Measurements from ENCODE around the gene ZW10.
"Not testable (repeated sequence)": the region's sequence is repeated elsewhere in the genome, so short reads cannot be mapped to it uniquely, and the experiment has no call there.

ZW10 gene

GRCh38 chr11:113705871-113706655 lies 67.4 kb downstream of the ZW10 start, which contains the start of gene TMPRSS5:
TMPRSS5 (minus strand) TSS chr11:113706308; CDS start chr11:113706224, 84 bp downstream.
- no peaks in the 10 kb centered on the region for H3K27me3 ChIP-seq (ENCODE audit: insufficient read depth, low read length, poor library complexity)
- H3K36me3 ChIP-seq (ENCODE audit: insufficient read depth, low read length), result no peaks in the 10 kb centered on the region
- no peak within 1 kb of the TSS for H2AFZ ChIP-seq (ENCODE audit: low read depth, low read length)
- no peak for TF ChIP-seq EZH2 (IDR thresholded peaks at IDR 0.05; ENCODE audit: borderline replicate concordance, low read depth, low read length, severe bottlenecking)
- TF ChIP-seq, protein P1, sequence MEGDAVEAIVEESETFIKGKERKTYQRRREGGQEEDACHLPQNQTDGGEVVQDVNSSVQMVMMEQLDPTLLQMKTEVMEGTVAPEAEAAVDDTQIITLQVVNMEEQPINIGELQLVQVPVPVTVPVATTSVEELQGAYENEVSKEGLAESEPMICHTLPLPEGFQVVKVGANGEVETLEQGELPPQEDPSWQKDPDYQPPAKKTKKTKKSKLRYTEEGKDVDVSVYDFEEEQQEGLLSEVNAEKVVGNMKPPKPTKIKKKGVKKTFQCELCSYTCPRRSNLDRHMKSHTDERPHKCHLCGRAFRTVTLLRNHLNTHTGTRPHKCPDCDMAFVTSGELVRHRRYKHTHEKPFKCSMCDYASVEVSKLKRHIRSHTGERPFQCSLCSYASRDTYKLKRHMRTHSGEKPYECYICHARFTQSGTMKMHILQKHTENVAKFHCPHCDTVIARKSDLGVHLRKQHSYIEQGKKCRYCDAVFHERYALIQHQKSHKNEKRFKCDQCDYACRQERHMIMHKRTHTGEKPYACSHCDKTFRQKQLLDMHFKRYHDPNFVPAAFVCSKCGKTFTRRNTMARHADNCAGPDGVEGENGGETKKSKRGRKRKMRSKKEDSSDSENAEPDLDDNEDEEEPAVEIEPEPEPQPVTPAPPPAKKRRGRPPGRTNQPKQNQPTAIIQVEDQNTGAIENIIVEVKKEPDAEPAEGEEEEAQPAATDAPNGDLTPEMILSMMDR (IDR thresholded peaks at IDR 0.05; ENCODE audit: borderline replicate concordance, extremely low read depth, low read length, poor library complexity, severe bottlenecking), result no peak
- H4K20me1 ChIP-seq (ENCODE audit: insufficient read depth, low read length), result no peaks in the 10 kb centered on the region
- no peaks in the 10 kb centered on the region for H3K4me1 ChIP-seq (ENCODE audit: insufficient read depth, low read length)
- ATAC-seq (ENCODE audit: insufficient read depth, low read depth), result no peak
- peaks cover 3% of the 10 kb centered on the region for H3K9me3 ChIP-seq (ENCODE audit: insufficient read depth, low read length, severe bottlenecking)
- DNase-seq, result no peak
- H3K4me3 ChIP-seq (ENCODE audit: low read depth in 1 of 2, low read length in 2 of 2), result no peak within 1 kb of the TSS
- no peaks in the 10 kb centered on the region for H3K79me2 ChIP-seq (ENCODE audit: insufficient read depth, low read length)
- no peak within 1 kb of the TSS for H3K9ac ChIP-seq (ENCODE audit: low read depth, low read length)
- no peak within 1 kb of the TSS for H3K4me2 ChIP-seq (ENCODE audit: insufficient read depth, low read length)
- H3K27ac ChIP-seq (ENCODE audit: low read length), result no peak within 1 kb of the TSS

GRCh38 chr11:113703551-113703950 lies 69.9 kb downstream of the ZW10 start:
- H3K36me3 ChIP-seq (ENCODE audit: insufficient read depth, low read length); H2AFZ ChIP-seq (ENCODE audit: low read depth, low read length); H3K4me3 ChIP-seq (ENCODE audit: low read depth in 1 of 2, low read length in 2 of 2); H4K20me1 ChIP-seq (ENCODE audit: insufficient read depth, low read length); H3K4me2 ChIP-seq (ENCODE audit: insufficient read depth, low read length); H3K9ac ChIP-seq (ENCODE audit: low read depth, low read length); H3K27ac ChIP-seq (ENCODE audit: low read length); H3K4me1 ChIP-seq (ENCODE audit: insufficient read depth, low read length); H3K9me3 ChIP-seq (ENCODE audit: insufficient read depth, low read length, severe bottlenecking); H3K27me3 ChIP-seq (ENCODE audit: insufficient read depth, low read length, poor library complexity); ATAC-seq (ENCODE audit: insufficient read depth, low read depth); H3K79me2 ChIP-seq (ENCODE audit: insufficient read depth, low read length); DNase-seq: not testable (repeated sequence)

GRCh38 chr11:113701491-113701890 lies 72.0 kb downstream of the ZW10 start:
- no peak overlapping the region for H3K4me3 ChIP-seq (ENCODE audit: low read depth in 1 of 2, low read length in 2 of 2)
- H3K4me2 ChIP-seq (ENCODE audit: insufficient read depth, low read length), result no peak overlapping the region
- H3K79me2 ChIP-seq (ENCODE audit: insufficient read depth, low read length), result no peaks in the 10 kb centered on the region
- no peaks in the 10 kb centered on the region for H3K27me3 ChIP-seq (ENCODE audit: insufficient read depth, low read length, poor library complexity)
- ATAC-seq (ENCODE audit: insufficient read depth, low read depth) (no peak), DNase-seq (no peak)
- H3K9me3 ChIP-seq (ENCODE audit: insufficient read depth, low read length, severe bottlenecking), result no peaks in the 10 kb centered on the region
- TF ChIP-seq, protein P1 (IDR thresholded peaks at IDR 0.05; ENCODE audit: borderline replicate concordance, extremely low read depth, low read length, poor library complexity, severe bottlenecking), result no peak
- TF ChIP-seq EZH2 (IDR thresholded peaks at IDR 0.05; ENCODE audit: borderline replicate concordance, low read depth, low read length, severe bottlenecking), result no peak
- no peaks in the 10 kb centered on the region for H4K20me1 ChIP-seq (ENCODE audit: insufficient read depth, low read length)
- no peak overlapping the region for H3K9ac ChIP-seq (ENCODE audit: low read depth, low read length)
- no peak overlapping the region for H2AFZ ChIP-seq (ENCODE audit: low read depth, low read length)
- H3K4me1 ChIP-seq (ENCODE audit: insufficient read depth, low read length), result no peaks in the 10 kb centered on the region
- no peaks in the 10 kb centered on the region for H3K36me3 ChIP-seq (ENCODE audit: insufficient read depth, low read length)
- no peak overlapping the region for H3K27ac ChIP-seq (ENCODE audit: low read length)

GRCh38 chr11:113698515-113698914 lies 75.0 kb downstream of the ZW10 start:
- Histone ChIP-seq H3K27me3 (ENCODE audit: insufficient read depth, low read length, poor library complexity) (no peaks in the 10 kb centered on the region), H3K4me3 (ENCODE audit: low read depth in 1 of 2, low read length in 2 of 2) (no peak overlapping the region), H3K4me2 (ENCODE audit: insufficient read depth, low read length) (no peak overlapping the region), H3K9me3 (ENCODE audit: insufficient read depth, low read length, severe bottlenecking) (no peaks in the 10 kb centered on the region), H3K79me2 (ENCODE audit: insufficient read depth, low read length) (no peaks in the 10 kb centered on the region), H3K27ac (ENCODE audit: low read length) (no peak overlapping the region), H3K4me1 (ENCODE audit: insufficient read depth, low read length) (no peaks in the 10 kb centered on the region), H3K9ac (ENCODE audit: low read depth, low read length) (no peak overlapping the region), H3K36me3 (ENCODE audit: insufficient read depth, low read length) (no peaks in the 10 kb centered on the region), H2AFZ (ENCODE audit: low read depth, low read length) (no peak overlapping the region), H4K20me1 (ENCODE audit: insufficient read depth, low read length) (no peaks in the 10 kb centered on the region)
- no peak for TF ChIP-seq EZH2 (IDR thresholded peaks at IDR 0.05; ENCODE audit: borderline replicate concordance, low read depth, low read length, severe bottlenecking)
- TF ChIP-seq, protein P1 (IDR thresholded peaks at IDR 0.05; ENCODE audit: borderline replicate concordance, extremely low read depth, low read length, poor library complexity, severe bottlenecking), result no peak
- no peak for DNase-seq
- no peak for ATAC-seq (ENCODE audit: insufficient read depth, low read depth)

Data from DND-41 (cell line).